ENCODE data around the gene TMEM150B. TPM values are rescaled to one million over a fixed set of nuclear protein-coding genes. Genes with fewer than 3 reads are reported as not detected.

Gene TMEM150B
- total RNA-seq, 2 experiments from 2014 or later = 0.31 TPM; not detected in 1

- POLR2A ChIA-PET = no interaction called here
- CTCF ChIA-PET = no interaction called here
These were observed 35.9 kb downstream of the TMEM150B start for GRCh38 chr19:55289117-55289796.

GRCh38 chr19:55287361-55288079 lies 37.6 kb downstream of the TMEM150B start:
- POLR2A ChIA-PET = no interaction called here

GRCh38 chr19:55285229-55285890 lies 39.8 kb downstream of the TMEM150B start:
- CTCF ChIA-PET = no interaction called here

More at GRCh38 chr19:55287361-55288079, 37.6 kb downstream of the TMEM150B start:
- CTCF ChIA-PET = no interaction called here

GRCh38 chr19:55284405-55285058 lies 40.6 kb downstream of the TMEM150B start:
- POLR2A ChIA-PET = interaction anchor here (0.6 kb wide), 1 partner anchor 99 kb away, joined by 4 read pairs; no protein-coding TSS in a partner anchor
- CTCF ChIA-PET = no interaction called here

More at GRCh38 chr19:55285229-55285890, 39.8 kb downstream of the TMEM150B start:
- POLR2A ChIA-PET = no interaction called here

- CTCF ChIA-PET = interaction anchor here (1.2 to 2.2 kb wide), 2 partner anchors 18 to 184 kb away, joined by 3 to 8 read pairs; no protein-coding TSS in a partner anchor
- POLR2A ChIA-PET = interaction anchor here (0.6 kb wide), 1 partner anchor 100 kb away, joined by 4 read pairs; no protein-coding TSS in a partner anchor
These were observed 41.4 kb downstream of the TMEM150B start, which contains the start of gene BRSK1 for GRCh38 chr19:55283548-55284377. TSS of gene BRSK1 (plus strand) at chr19:55283997. CDS start at chr19:55284443, 446 bp downstream.

- POLR2A ChIA-PET = interaction anchor here (0.6 to 2.0 kb wide), 8 partner anchors 11 to 196 kb away, joined by 3 to 15 read pairs (median 7); partner anchors contain the start of genes PPP6R1, TMEM238, UBE2S and ZNF628
These were observed 45.1 kb downstream of the TMEM150B start, which contains the start of gene HSPBP1 for GRCh38 chr19:55279770-55280643. TSS of gene HSPBP1 (minus strand) at chr19:55280110. CDS start at chr19:55279608, 502 bp downstream.

GRCh38 chr19:55279340-55279739 lies 45.8 kb downstream of the TMEM150B start:
- ChIA-PET CTCF (interaction anchor here (0.7 to 2.7 kb wide), 3 partner anchors 12 to 25 kb away, joined by 3 to 7 read pairs (median 3); no protein-coding TSS in a partner anchor), POLR2A (interaction anchor here (0.6 to 2.0 kb wide), 3 partner anchors 19 to 128 kb away, joined by 7 to 15 read pairs (median 8); partner anchors contain the start of genes TMEM238 and UBE2S)

More at GRCh38 chr19:55279770-55280643, 45.1 kb downstream of the TMEM150B start, which contains the start of gene HSPBP1:
- CTCF ChIA-PET = interaction anchor here (2.7 kb wide), 1 partner anchor 26 kb away, joined by 7 read pairs; no protein-coding TSS in a partner anchor

GRCh38 chr19:55278391-55279135 lies 46.6 kb downstream of the TMEM150B start:
- ChIA-PET CTCF (interaction anchor here (0.7 to 2.7 kb wide), 4 partner anchors 13 to 24 kb away, joined by 3 to 7 read pairs (median 5); no protein-coding TSS in a partner anchor), POLR2A (no interaction called here)

- CTCF ChIA-PET = interaction anchor here (0.8 to 2.2 kb wide), 4 partner anchors 17 to 227 kb away, joined by 3 to 7 read pairs (median 4); no protein-coding TSS in a partner anchor
- POLR2A ChIA-PET = no interaction called here
These were observed 47.6 kb downstream of the TMEM150B start for GRCh38 chr19:55277494-55277893.

GRCh38 chr19:55276720-55277430 lies 48.3 kb downstream of the TMEM150B start:
- CTCF ChIA-PET = interaction anchor here (0.7 to 2.2 kb wide), 5 partner anchors 17 to 227 kb away, joined by 3 to 7 read pairs (median 3); no protein-coding TSS in a partner anchor

GRCh38 chr19:55275851-55276719 lies 49.1 kb downstream of the TMEM150B start:
- ChIA-PET CTCF (interaction anchor here (0.6 to 2.2 kb wide), 5 partner anchors 16 to 228 kb away, joined by 3 to 7 read pairs (median 3); no protein-coding TSS in a partner anchor), POLR2A (interaction anchor here (0.6 to 0.8 kb wide), 6 partner anchors 14 to 1038 kb away, joined by 3 to 8 read pairs (median 4); no protein-coding TSS in a partner anchor)

More at GRCh38 chr19:55276720-55277430, 48.3 kb downstream of the TMEM150B start:
- POLR2A ChIA-PET = interaction anchor here (0.8 kb wide), 1 partner anchor 23 kb away, joined by 3 read pairs; no protein-coding TSS in a partner anchor

- ChIA-PET CTCF (no interaction called here), POLR2A (no interaction called here)
These were observed 51.0 kb downstream of the TMEM150B start for GRCh38 chr19:55273978-55274707.

- POLR2A ChIA-PET = no interaction called here
- CTCF ChIA-PET = interaction anchor here (0.9 kb wide), 1 partner anchor 29 kb away, joined by 3 read pairs; no protein-coding TSS in a partner anchor
These were observed 53.0 kb downstream of the TMEM150B start for GRCh38 chr19:55272142-55272541.

Measured in activated CD8-positive, alpha-beta memory T cell treated with anti-CD3 and anti-CD28 coated beads for 36 hours (primary cell).